ENCODE measurements around the gene KCNQ1.

KCNQ1 gene

DNA sequence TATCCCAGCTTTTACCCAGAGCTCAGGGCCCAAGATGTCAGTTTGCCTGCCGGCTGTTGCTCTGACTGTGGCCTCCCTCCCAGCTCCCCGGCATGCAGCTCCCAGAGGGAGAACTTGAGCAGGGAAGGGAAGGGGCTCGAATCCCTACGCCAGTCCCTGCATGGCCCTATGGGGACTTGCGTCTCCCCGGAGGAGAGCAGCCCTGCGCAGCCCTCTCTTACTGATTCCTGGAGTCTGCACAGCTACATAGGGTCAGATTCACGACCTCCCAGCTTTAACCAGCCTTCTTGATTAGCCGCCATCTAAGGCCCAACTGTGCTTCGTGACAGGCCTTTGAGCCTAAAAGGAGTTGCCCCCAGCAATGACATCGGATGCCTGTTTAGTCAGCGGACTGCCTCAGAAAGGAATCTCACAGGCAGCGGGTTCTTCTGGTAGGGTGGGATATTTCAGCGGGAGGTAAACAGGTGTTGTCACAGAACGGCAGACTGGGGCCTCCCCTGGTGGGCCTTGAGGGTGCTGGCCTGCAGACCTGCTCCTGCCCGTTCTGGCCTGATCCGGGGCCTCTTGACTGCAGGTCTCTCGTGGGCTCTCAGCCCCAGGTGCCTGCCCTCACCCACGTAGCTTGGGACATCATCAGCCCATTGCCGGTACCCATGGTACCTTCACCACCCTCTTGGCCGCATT lies 298.8 kb downstream of the KCNQ1 start:
- no peaks in the 10 kb centered on the region for H3K36me3 ChIP-seq (ENCODE audit: control insufficient read depth in 4 of 4, insufficient read depth in 4 of 4, low read length in 3 of 4)
- peaks cover 0 to 30% (median 26%) of the 10 kb centered on the region in 4 experiments for H3K4me1 ChIP-seq (ENCODE audit: control extremely low read depth in 1 of 4, control insufficient read depth in 4 of 4, insufficient read depth in 4 of 4, low read length in 3 of 4)
- POLR2A ChIA-PET: no interaction called here
- WGBS (ENCODE audit: insufficient coverage): 96% methylated on average over 13 of the region's 21 CpGs
- H3K9me3 ChIP-seq (ENCODE audit: control extremely low read depth in 1 of 5, control insufficient read depth in 4 of 5, insufficient read depth in 2 of 5, low read depth in 1 of 5, low read length in 4 of 5): no peaks in the 10 kb centered on the region
- no peak overlapping the region for H3K27ac ChIP-seq (ENCODE audit: insufficient read depth in 1 of 2, low read depth in 1 of 2, low read length in 2 of 2, poor library complexity in 1 of 2, severe bottlenecking in 2 of 2)
- DNase-seq: no peak
- H3K4me3 ChIP-seq (ENCODE audit: control insufficient read depth in 1 of 7, extremely low read depth in 1 of 7, insufficient read depth in 4 of 7, low read depth in 2 of 7, low read length in 6 of 7): no peak overlapping the region
- CTCF ChIA-PET: interaction anchor here (0.7 kb wide), 1 partner anchor 12 kb away, joined by 4 read pairs; no protein-coding TSS in a partner anchor
- no peaks in the 10 kb centered on the region for H3K27me3 ChIP-seq (replicated peaks in 2 of 5; ENCODE audit: control insufficient read depth in 4 of 5, insufficient read depth in 5 of 5, low read length in 4 of 5)

DNA sequence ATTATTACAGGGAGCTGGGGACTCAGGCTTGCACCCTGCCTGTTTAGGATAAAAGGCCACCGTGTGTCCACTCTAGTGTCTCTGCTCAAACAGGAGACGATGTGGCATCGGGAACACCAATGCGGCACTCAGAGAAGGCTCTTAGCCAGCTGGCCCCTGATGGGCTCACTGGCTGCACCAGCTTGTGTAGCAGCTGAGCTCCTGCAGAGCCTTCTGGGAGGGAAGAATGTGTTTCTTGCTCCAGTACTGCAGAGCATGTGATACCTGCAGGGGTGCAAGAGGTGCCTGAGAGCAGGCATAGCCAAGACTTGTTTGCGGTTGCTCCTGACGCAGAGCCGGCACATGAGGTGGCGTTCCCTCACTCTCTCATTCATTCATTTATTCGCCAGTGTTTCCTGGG lies 299.4 kb downstream of the KCNQ1 start:
- 98% methylated on average over 8 of the region's 9 CpGs for WGBS (ENCODE audit: insufficient coverage)
- H3K27me3 ChIP-seq (replicated peaks in 2 of 5; ENCODE audit: control insufficient read depth in 4 of 5, insufficient read depth in 5 of 5, low read length in 4 of 5): no peaks in the 10 kb centered on the region

DNA sequence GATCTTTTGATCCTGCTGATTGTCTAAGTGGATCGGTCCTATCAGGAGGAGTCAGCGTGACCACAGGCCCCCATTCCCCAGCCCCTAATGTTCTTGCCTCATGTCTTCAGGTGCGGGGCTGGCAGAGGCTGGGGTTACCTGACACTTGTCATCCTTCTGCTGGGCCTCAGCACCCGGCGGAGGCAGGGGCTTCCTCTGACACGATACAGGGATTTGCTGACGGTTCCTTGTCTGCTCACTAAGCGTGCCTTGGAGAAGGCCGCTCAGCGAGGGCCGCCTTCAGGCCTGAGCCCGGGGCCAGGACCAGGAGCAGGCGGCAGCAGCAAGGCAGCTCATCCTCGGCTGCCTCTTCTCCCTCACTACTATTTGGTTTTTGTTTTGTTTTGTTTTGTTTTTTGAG lies 300.7 kb downstream of the KCNQ1 start:
- no peak for DNase-seq
- ChIA-PET POLR2A (no interaction called here), CTCF (no interaction called here)
- peaks cover 0 to 23% (median 19%) of the 10 kb centered on the region in 4 experiments for H3K4me1 ChIP-seq (ENCODE audit: control extremely low read depth in 1 of 4, control insufficient read depth in 4 of 4, insufficient read depth in 4 of 4, low read length in 3 of 4)
- H3K36me3 ChIP-seq (ENCODE audit: control insufficient read depth in 4 of 4, insufficient read depth in 4 of 4, low read length in 3 of 4): no peaks in the 10 kb centered on the region
- H3K27me3 ChIP-seq (replicated peaks in 2 of 5; ENCODE audit: control insufficient read depth in 4 of 5, insufficient read depth in 5 of 5, low read length in 4 of 5): no peaks in the 10 kb centered on the region
- no peaks in the 10 kb centered on the region for H3K9me3 ChIP-seq (ENCODE audit: control extremely low read depth in 1 of 5, control insufficient read depth in 4 of 5, insufficient read depth in 2 of 5, low read depth in 1 of 5, low read length in 4 of 5)
- no peak overlapping the region for H3K4me3 ChIP-seq (ENCODE audit: control insufficient read depth in 1 of 7, extremely low read depth in 1 of 7, insufficient read depth in 4 of 7, low read depth in 2 of 7, low read length in 6 of 7)
- no peak overlapping the region for H3K27ac ChIP-seq (ENCODE audit: insufficient read depth in 1 of 2, low read depth in 1 of 2, low read length in 2 of 2, poor library complexity in 1 of 2, severe bottlenecking in 2 of 2)
- WGBS (ENCODE audit: insufficient coverage): 98% methylated on average over 10 of the region's 14 CpGs

More for the DNA sequence above, 299.4 kb downstream of the KCNQ1 start:
- ChIA-PET POLR2A (no interaction called here), CTCF (interaction anchor here (0.7 kb wide), 1 partner anchor 13 kb away, joined by 4 read pairs; no protein-coding TSS in a partner anchor)
- Histone ChIP-seq H3K27ac (ENCODE audit: insufficient read depth in 1 of 2, low read depth in 1 of 2, low read length in 2 of 2, poor library complexity in 1 of 2, severe bottlenecking in 2 of 2) (no peak overlapping the region), H3K36me3 (ENCODE audit: control insufficient read depth in 4 of 4, insufficient read depth in 4 of 4, low read length in 3 of 4) (no peaks in the 10 kb centered on the region), H3K4me1 (ENCODE audit: control extremely low read depth in 1 of 4, control insufficient read depth in 4 of 4, insufficient read depth in 4 of 4, low read length in 3 of 4) (peaks cover 0 to 30% (median 24%) of the 10 kb centered on the region in 4 experiments), H3K4me3 (ENCODE audit: control insufficient read depth in 1 of 7, extremely low read depth in 1 of 7, insufficient read depth in 4 of 7, low read depth in 2 of 7, low read length in 6 of 7) (no peak overlapping the region), H3K9me3 (ENCODE audit: control extremely low read depth in 1 of 5, control insufficient read depth in 4 of 5, insufficient read depth in 2 of 5, low read depth in 1 of 5, low read length in 4 of 5) (no peaks in the 10 kb centered on the region)
- no peak for DNase-seq

DNA sequence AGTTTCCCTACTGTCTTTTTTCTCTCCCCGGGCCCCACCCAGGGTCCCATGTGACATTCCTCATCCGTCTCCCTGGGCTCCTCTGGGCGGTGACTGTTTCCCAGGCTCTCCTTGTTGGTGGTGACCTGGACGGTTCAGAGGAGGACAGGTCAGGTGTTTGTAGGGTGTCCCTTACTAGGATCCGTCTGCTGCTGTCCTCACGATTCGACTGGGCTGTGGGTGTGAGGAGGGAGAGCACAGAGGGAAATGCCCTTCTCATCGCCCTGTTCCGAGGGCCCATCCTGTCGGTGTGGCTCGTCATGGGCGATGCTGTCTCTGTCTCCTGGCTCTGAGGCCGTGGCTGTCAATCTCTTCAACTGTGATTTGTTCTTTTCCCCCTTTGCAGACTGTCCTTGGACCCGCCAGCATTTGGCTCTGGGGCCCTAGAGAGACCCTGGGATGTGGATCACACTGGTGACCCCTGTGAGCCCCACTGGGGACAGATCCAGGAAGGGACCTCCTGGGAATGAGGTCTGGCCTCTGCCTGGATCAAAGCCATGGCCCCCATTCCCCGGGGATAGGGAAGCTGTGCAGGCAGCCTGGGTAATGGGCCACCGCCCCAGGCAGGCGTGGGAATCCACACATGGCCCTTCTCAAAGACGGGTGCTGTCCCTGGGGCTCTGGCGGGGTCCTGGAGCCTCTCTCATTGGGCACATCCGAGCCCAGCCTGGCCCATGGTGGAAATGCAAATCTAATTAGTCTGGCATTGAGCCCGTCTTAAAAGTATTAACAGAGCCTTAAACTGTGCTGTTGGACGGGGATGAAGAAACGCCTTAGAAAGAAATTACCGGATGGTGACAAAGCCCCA lies 301.8 kb downstream of the KCNQ1 start:
- H3K9me3 ChIP-seq (ENCODE audit: control extremely low read depth in 1 of 5, control insufficient read depth in 4 of 5, insufficient read depth in 2 of 5, low read depth in 1 of 5, low read length in 4 of 5): no peaks in the 10 kb centered on the region
- WGBS (ENCODE audit: insufficient coverage): 97% methylated on average over 18 of the region's 24 CpGs
- no peaks in the 10 kb centered on the region for H3K27me3 ChIP-seq (replicated peaks in 2 of 5; ENCODE audit: control insufficient read depth in 4 of 5, insufficient read depth in 5 of 5, low read length in 4 of 5)
- no peak overlapping the region for H3K4me3 ChIP-seq (ENCODE audit: control insufficient read depth in 1 of 7, extremely low read depth in 1 of 7, insufficient read depth in 4 of 7, low read depth in 2 of 7, low read length in 6 of 7)
- H3K4me1 ChIP-seq (ENCODE audit: control extremely low read depth in 1 of 4, control insufficient read depth in 4 of 4, insufficient read depth in 4 of 4, low read length in 3 of 4): peaks cover 0 to 12% (median 9%) of the 10 kb centered on the region in 4 experiments
- H3K36me3 ChIP-seq (ENCODE audit: control insufficient read depth in 4 of 4, insufficient read depth in 4 of 4, low read length in 3 of 4): no peaks in the 10 kb centered on the region
- CTCF ChIA-PET: no interaction called here
- no peak for DNase-seq
- POLR2A ChIA-PET: no interaction called here
- H3K27ac ChIP-seq (ENCODE audit: insufficient read depth in 1 of 2, low read depth in 1 of 2, low read length in 2 of 2, poor library complexity in 1 of 2, severe bottlenecking in 2 of 2): no peak overlapping the region

DNA sequence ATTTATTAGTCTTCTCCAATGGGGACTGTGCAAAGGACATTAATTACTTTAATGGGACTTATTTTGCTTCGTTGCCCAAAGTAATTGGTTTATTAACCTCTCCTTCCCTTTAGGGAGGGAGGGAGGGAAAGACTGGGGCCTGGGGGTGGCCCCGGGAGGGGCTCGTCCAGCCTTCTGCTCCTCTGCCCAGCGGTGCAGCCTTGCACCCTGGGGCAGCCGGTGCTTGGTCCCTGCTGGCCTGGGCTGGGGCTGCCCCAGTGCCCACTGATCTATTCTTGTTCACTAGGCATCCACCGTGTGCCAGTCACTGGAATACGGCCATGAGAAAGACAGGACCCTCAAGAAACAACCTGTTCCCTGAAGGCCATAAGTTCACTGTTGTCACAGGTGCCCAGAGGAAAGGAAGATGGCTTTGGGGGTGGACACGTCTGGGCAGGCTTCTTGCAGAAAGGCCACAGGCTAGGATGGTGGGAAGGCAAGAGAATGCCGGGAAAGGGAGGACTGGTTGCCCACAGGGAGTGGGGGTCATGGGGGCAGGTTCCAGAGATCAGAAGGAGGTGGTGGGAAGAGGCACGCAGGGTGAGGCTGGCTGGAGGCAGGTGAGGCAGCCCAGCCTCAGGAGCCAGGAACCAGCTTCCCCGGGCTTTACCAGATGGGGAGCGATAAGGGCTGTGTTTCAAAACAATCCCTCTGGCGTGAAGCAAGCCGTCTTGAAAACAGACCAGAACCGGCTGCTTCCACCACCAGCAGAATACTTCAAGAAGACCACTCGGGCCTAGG lies 302.6 kb downstream of the KCNQ1 start:
- Histone ChIP-seq H3K36me3 (ENCODE audit: control insufficient read depth in 4 of 4, insufficient read depth in 4 of 4, low read length in 3 of 4) (no peaks in the 10 kb centered on the region), H3K27me3 (replicated peaks in 2 of 5; ENCODE audit: control insufficient read depth in 4 of 5, insufficient read depth in 5 of 5, low read length in 4 of 5) (no peaks in the 10 kb centered on the region), H3K4me3 (ENCODE audit: control insufficient read depth in 1 of 7, extremely low read depth in 1 of 7, insufficient read depth in 4 of 7, low read depth in 2 of 7, low read length in 6 of 7) (no peak overlapping the region), H3K9me3 (ENCODE audit: control extremely low read depth in 1 of 5, control insufficient read depth in 4 of 5, insufficient read depth in 2 of 5, low read depth in 1 of 5, low read length in 4 of 5) (no peaks in the 10 kb centered on the region), H3K27ac (ENCODE audit: insufficient read depth in 1 of 2, low read depth in 1 of 2, low read length in 2 of 2, poor library complexity in 1 of 2, severe bottlenecking in 2 of 2) (no peak overlapping the region), H3K4me1 (ENCODE audit: control extremely low read depth in 1 of 4, control insufficient read depth in 4 of 4, insufficient read depth in 4 of 4, low read length in 3 of 4) (peaks cover 0 to 4% (median under 1%) of the 10 kb centered on the region in 4 experiments)
- CTCF ChIA-PET: no interaction called here
- 98% methylated on average over 11 of the region's 16 CpGs for WGBS (ENCODE audit: insufficient coverage)
- POLR2A ChIA-PET: no interaction called here
- DNase-seq: no peak

DNA sequence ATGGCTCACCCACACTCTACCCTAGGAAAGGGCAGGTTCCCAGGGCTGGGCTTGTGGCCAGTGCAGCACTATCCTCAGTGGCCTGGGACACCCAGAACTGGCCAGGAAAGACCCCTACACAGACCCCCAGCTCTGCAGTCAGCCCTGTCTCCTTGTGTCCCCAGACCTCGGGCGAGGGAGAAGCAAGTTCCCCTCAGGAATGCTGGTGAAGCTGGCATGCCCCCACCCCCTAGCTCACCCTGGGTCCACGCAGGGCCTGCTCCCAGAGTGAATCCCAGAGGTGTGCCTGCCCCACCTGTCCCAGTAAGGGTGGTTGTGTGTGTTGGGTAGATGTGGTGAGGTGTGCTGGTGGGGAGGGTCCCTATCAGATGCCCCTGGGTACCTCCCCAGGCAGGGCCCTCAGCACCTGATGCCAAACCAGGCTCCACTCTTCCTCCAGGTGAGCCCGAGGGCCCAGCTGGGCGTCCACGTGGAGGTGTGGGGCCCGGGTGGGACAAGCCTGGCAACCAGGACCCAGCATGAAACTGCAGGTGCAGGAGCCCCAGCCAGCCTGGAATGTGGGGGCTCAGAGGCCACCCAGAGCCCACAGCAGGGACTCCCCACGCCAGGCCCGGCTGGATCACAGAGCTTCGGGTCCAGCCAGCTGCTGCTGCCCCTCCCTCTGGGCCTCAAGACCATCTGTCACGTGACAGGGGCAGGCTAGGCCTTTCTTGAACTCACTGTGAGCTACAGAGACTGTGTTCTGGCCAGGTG lies 303.4 kb downstream of the KCNQ1 start:
- H3K27me3 ChIP-seq (replicated peaks in 2 of 5; ENCODE audit: control insufficient read depth in 4 of 5, insufficient read depth in 5 of 5, low read length in 4 of 5): no peaks in the 10 kb centered on the region

More for the DNA sequence above, 303.4 kb downstream of the KCNQ1 start:
- ChIA-PET CTCF (interaction anchor here (0.6 kb wide), 1 partner anchor 141 kb away, joined by 3 read pairs; no protein-coding TSS in a partner anchor), POLR2A (no interaction called here)
- H3K36me3 ChIP-seq (ENCODE audit: control insufficient read depth in 4 of 4, insufficient read depth in 4 of 4, low read length in 3 of 4): no peaks in the 10 kb centered on the region
- H3K9me3 ChIP-seq (ENCODE audit: control extremely low read depth in 1 of 5, control insufficient read depth in 4 of 5, insufficient read depth in 2 of 5, low read depth in 1 of 5, low read length in 4 of 5): no peaks in the 10 kb centered on the region
- H3K4me1 ChIP-seq (ENCODE audit: control extremely low read depth in 1 of 4, control insufficient read depth in 4 of 4, insufficient read depth in 4 of 4, low read length in 3 of 4): no peaks in the 10 kb centered on the region
- DNase-seq: no peak
- no peak overlapping the region for H3K4me3 ChIP-seq (ENCODE audit: control insufficient read depth in 1 of 7, extremely low read depth in 1 of 7, insufficient read depth in 4 of 7, low read depth in 2 of 7, low read length in 6 of 7)
- 97% methylated on average over 8 of the region's 11 CpGs for WGBS (ENCODE audit: insufficient coverage)
- no peak overlapping the region for H3K27ac ChIP-seq (ENCODE audit: insufficient read depth in 1 of 2, low read depth in 1 of 2, low read length in 2 of 2, poor library complexity in 1 of 2, severe bottlenecking in 2 of 2)

All from common myeloid progenitor, CD34-positive (primary cell).